HS-5 (cell line): ENCODE results near the gene DDB1.
"Not testable (repeated sequence)": the region's sequence is repeated elsewhere in the genome, so short reads cannot be mapped to it uniquely, and the experiment has no call there.

Experiments
- DNase-seq: peaks from one replicate; pipeline ENCODE4 v3.0.0-alpha.2; 2012; ENCODE audit warnings: low read depth

DDB1 gene

GRCh38 chr11:61268588-61269250, 64.2 kb downstream of the DDB1 start:
- DNase-seq: no peak

GRCh38 chr11:61267437-61267841, 65.5 kb downstream of the DDB1 start:
- DNase-seq: no peak

- no peak for DNase-seq
These were observed 66.3 kb downstream of the DDB1 start for GRCh38 chr11:61266602-61267001.

GRCh38 chr11:61265357-61265756, 67.5 kb downstream of the DDB1 start:
- no peak for DNase-seq

- no peak for DNase-seq
These were observed 68.1 kb downstream of the DDB1 start for GRCh38 chr11:61264795-61265194.

- DNase-seq: no peak
These were observed 68.5 kb downstream of the DDB1 start for GRCh38 chr11:61264371-61264770.

- no peak for DNase-seq
These were observed 73.5 kb downstream of the DDB1 start for GRCh38 chr11:61259363-61259762.

- DNase-seq: no peak
These were observed 74.4 kb downstream of the DDB1 start for GRCh38 chr11:61258546-61258945.

- no peak for DNase-seq
These were observed 76.0 kb downstream of the DDB1 start for GRCh38 chr11:61256710-61257482.

- DNase-seq: no peak
These were observed 78.4 kb downstream of the DDB1 start for GRCh38 chr11:61254403-61255025.

- DNase-seq: not testable (repeated sequence)
These were observed 80.6 kb downstream of the DDB1 start for GRCh38 chr11:61252332-61252731.

- DNase-seq: not testable (repeated sequence)
These were observed 81.8 kb downstream of the DDB1 start for GRCh38 chr11:61250796-61251765.
